NB4 (cell line): Measurements from ENCODE around the gene SHISA6.

Experiments used
- MYC ChIP-seq: IDR thresholded peaks from 2 replicates; pipeline ENCODE4 v1.6.1; 2011; ENCODE audit warnings: low read depth, low read length
- POLR2A ChIP-seq: IDR thresholded peaks from 2 replicates; pipeline ENCODE4 v1.6.1; 2011; ENCODE audit warnings: mild to moderate bottlenecking; ENCODE audit not compliant: insufficient read length; ENCODE audit errors: extremely low read depth
- TF ChIP-seq, protein P1 (sequence below): IDR thresholded peaks from one replicate; pipeline ENCODE4 v1.5.1; 2012; ENCODE audit warnings: low read depth, low read length
- TF ChIP-seq, protein P2 (sequence below): IDR thresholded peaks from 2 replicates; pipeline ENCODE4 v1.6.1; 2011; ENCODE audit warnings: low read depth, low read length

- TF ChIP-seq POLR2A (no peak), MYC (no peak)
- TF ChIP-seq, protein P1, sequence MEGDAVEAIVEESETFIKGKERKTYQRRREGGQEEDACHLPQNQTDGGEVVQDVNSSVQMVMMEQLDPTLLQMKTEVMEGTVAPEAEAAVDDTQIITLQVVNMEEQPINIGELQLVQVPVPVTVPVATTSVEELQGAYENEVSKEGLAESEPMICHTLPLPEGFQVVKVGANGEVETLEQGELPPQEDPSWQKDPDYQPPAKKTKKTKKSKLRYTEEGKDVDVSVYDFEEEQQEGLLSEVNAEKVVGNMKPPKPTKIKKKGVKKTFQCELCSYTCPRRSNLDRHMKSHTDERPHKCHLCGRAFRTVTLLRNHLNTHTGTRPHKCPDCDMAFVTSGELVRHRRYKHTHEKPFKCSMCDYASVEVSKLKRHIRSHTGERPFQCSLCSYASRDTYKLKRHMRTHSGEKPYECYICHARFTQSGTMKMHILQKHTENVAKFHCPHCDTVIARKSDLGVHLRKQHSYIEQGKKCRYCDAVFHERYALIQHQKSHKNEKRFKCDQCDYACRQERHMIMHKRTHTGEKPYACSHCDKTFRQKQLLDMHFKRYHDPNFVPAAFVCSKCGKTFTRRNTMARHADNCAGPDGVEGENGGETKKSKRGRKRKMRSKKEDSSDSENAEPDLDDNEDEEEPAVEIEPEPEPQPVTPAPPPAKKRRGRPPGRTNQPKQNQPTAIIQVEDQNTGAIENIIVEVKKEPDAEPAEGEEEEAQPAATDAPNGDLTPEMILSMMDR = no peak
- TF ChIP-seq, protein P2, sequence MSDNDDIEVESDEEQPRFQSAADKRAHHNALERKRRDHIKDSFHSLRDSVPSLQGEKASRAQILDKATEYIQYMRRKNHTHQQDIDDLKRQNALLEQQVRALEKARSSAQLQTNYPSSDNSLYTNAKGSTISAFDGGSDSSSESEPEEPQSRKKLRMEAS = no peak
Measured at GRCh38 chr17:11331547-11332513, 90.8 kb downstream of the SHISA6 start.
